22Rv1 (cell line): ENCODE data around the gene KRTAP10-9.

ENCODE experiments used
- CTCF ChIP-seq: fragments of 450-650 bp; IDR thresholded peaks from 2 replicates; pipeline ENCODE4 v1.5.1; 2017; ENCODE audit warnings: mild to moderate bottlenecking
- ZFX ChIP-seq: fragments of 450-650 bp; IDR thresholded peaks from 2 replicates; pipeline ENCODE4 v1.6.1; 2017; ENCODE audit warnings: antibody characterized with exemption, borderline replicate concordance

- TF ChIP-seq CTCF (no peak), ZFX (no peak)
These were observed 17.7 kb upstream of the KRTAP10-9 start for GRCh38 chr21:44609193-44609592.
